ENCODE measurements around the gene KLHL17. TPM values are rescaled to one million over a fixed set of nuclear protein-coding genes. Genes with fewer than 3 reads are reported as not detected.
"Not testable (repeated sequence)": the region's sequence is repeated elsewhere in the genome, so short reads cannot be mapped to it uniquely, and the experiment has no call there.

The KLHL17 gene
- total and polyA plus RNA-seq, 11 donors, result 1.6 to 6.8 (median 4.7) TPM

GRCh38 chr1:945688-946556 lies 14.5 kb upstream of the KLHL17 start:
- Histone ChIP-seq H3K9me3 (no peaks in the 10 kb centered on the region), H3K27ac (peak overlapping the region in 2 of 12 donors; percentile 70 to 77), H3K27me3 (peaks cover 7 to 30% (median 22%) of the 10 kb centered on the region in 9 donors), H3K4me1 (peaks cover 10 to 36% (median 26%) of the 10 kb centered on the region in 12 donors), H3K4me3 (no peak overlapping the region), H3K36me3 (peaks cover 0 to 66% (median 53%) of the 10 kb centered on the region in 9 donors)
- no peak for TF ChIP-seq CTCF (IDR thresholded peaks at IDR 0.05)
- no peak for TF ChIP-seq POLR2A (IDR thresholded peaks at IDR 0.05)
- 89 to 93% (median 91%) methylated on average over 29 of the region's 29 CpGs for WGBS, 4 donors
- DNase-seq (no peak), ATAC-seq (no peak)
- intact Hi-C loops (cut with DNase I), result no loop called here

DNA sequence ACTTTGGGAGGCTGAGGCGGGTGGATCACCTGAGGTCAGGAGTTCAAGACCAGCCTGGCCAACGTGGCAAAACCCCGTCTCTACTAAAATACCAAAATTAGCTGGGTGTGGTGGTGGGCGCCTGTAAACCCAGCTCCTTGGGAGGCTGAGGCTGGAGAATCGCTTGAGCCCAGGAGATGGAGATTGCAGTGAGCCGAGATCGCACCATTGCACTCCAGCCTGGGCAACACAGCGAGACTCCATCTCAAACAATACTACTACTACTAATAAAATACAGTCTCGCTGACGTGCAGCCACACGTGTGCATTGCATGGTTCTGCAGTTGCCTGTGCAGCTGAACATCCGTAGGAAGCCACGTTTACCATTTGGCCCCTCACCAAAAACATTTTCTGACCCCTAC lies 13.6 kb upstream of the KLHL17 start:
- ATAC-seq; intact Hi-C loops (cut with DNase I): not testable (repeated sequence)
- 94 to 98% (median 96%) methylated on average over 11 to 13 of the region's 13 CpGs for WGBS, 4 donors

GRCh38 chr1:947958-948357 lies 12.4 kb upstream of the KLHL17 start:
- WGBS, 4 donors, result 91 to 96% (median 93%) methylated on average over 12 to 15 of the region's 15 CpGs

More for the DNA sequence above, 13.6 kb upstream of the KLHL17 start:
- Histone ChIP-seq H3K36me3 (peaks cover 0 to 75% (median 61%) of the 10 kb centered on the region in 9 donors), H3K27me3 (peaks cover under 1 to 21% (median 13%) of the 10 kb centered on the region in 9 donors), H3K4me1 (peaks cover 4 to 27% (median 17%) of the 10 kb centered on the region in 12 donors)
- H3K4me3 ChIP-seq, H3K9me3 ChIP-seq, DNase-seq, H3K27ac ChIP-seq: not testable (repeated sequence)

GRCh38 chr1:950268-950667 lies 10.1 kb upstream of the KLHL17 start:
- intact Hi-C loops (cut with DNase I), result loop anchor here in 2 of 10 donors (5.0 to 10.0 kb wide), 2 partner anchors 38 to 45 kb away; no protein-coding TSS in a partner anchor
- ATAC-seq (no peak), DNase-seq (no peak)
- WGBS, 4 donors, result 85 to 94% (median 91%) methylated on average over 9 of the region's 9 CpGs
- Histone ChIP-seq H3K4me3 (no peak overlapping the region), H3K27me3 (no peaks in the 10 kb centered on the region), H3K9me3 (no peaks in the 10 kb centered on the region), H3K4me1 (no peaks in the 10 kb centered on the region), H3K27ac (no peak overlapping the region), H3K36me3 (peaks cover 0 to 99% (median 91%) of the 10 kb centered on the region in 9 donors)
- TF ChIP-seq CTCF (IDR thresholded peaks at IDR 0.05) (no peak), POLR2A (IDR thresholded peaks at IDR 0.05) (no peak)

More at GRCh38 chr1:947958-948357, 12.4 kb upstream of the KLHL17 start:
- ATAC-seq (no peak), DNase-seq (no peak)
- Histone ChIP-seq H3K9me3 (no peaks in the 10 kb centered on the region), H3K4me3 (no peak overlapping the region), H3K4me1 (peaks cover 0 to 16% (median 8%) of the 10 kb centered on the region in 12 donors), H3K27ac (no peak overlapping the region), H3K36me3 (peaks cover 0 to 86% (median 73%) of the 10 kb centered on the region in 9 donors), H3K27me3 (peaks cover 0 to 9% (median 1%) of the 10 kb centered on the region in 9 donors)
- TF ChIP-seq POLR2A (IDR thresholded peaks at IDR 0.05), result no peak
- TF ChIP-seq CTCF (IDR thresholded peaks at IDR 0.05), result no peak
- intact Hi-C loops (cut with DNase I), result no loop called here

Measured in heart left ventricle (tissue), 16 donors.